SK-N-SH (cell line): ENCODE data around the gene HTRA3.

Experiments used
- CHD2 ChIP-seq: fragments of 150-350 bp; IDR thresholded peaks from 2 replicates; pipeline ENCODE4 v1.6.1; 2018; ENCODE audit warnings: low read length; ENCODE audit not compliant: partially characterized antibody
- GABPA ChIP-seq: IDR thresholded peaks from 2 replicates; pipeline ENCODE4 v1.4.0; 2012; ENCODE audit warnings: low read depth, mild to moderate bottlenecking
- MAX ChIP-seq: IDR thresholded peaks from 2 replicates; pipeline ENCODE4 v1.4.0; 2012; ENCODE audit warnings: low read depth
- RCOR1 ChIP-seq: fragments of 150-350 bp; IDR thresholded peaks from 2 replicates; pipeline ENCODE4 v1.6.1; 2017; ENCODE audit warnings: antibody characterized with exemption, low read length
- TF ChIP-seq, protein P1 (sequence below): fragments of 200-600 bp; sonication (generic); IDR thresholded peaks from 2 replicates; pipeline ENCODE4 v1.6.1; 2017; ENCODE audit warnings: antibody characterized with exemption, mild to moderate bottlenecking, moderate library complexity

- TF ChIP-seq, protein P1, sequence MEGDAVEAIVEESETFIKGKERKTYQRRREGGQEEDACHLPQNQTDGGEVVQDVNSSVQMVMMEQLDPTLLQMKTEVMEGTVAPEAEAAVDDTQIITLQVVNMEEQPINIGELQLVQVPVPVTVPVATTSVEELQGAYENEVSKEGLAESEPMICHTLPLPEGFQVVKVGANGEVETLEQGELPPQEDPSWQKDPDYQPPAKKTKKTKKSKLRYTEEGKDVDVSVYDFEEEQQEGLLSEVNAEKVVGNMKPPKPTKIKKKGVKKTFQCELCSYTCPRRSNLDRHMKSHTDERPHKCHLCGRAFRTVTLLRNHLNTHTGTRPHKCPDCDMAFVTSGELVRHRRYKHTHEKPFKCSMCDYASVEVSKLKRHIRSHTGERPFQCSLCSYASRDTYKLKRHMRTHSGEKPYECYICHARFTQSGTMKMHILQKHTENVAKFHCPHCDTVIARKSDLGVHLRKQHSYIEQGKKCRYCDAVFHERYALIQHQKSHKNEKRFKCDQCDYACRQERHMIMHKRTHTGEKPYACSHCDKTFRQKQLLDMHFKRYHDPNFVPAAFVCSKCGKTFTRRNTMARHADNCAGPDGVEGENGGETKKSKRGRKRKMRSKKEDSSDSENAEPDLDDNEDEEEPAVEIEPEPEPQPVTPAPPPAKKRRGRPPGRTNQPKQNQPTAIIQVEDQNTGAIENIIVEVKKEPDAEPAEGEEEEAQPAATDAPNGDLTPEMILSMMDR, result no peak
- TF ChIP-seq RCOR1 (no peak), GABPA (no peak), CHD2 (no peak), MAX (no peak)
Measured at GRCh38 chr4:8333726-8334460, 64.3 kb downstream of the HTRA3 start.
